GM12874 (cell line): ENCODE data around the gene ADNP.

ENCODE experiments used
- TF ChIP-seq, protein P1 (sequence below): IDR thresholded peaks from 2 replicates; pipeline ENCODE4 v1.5.1; 2011; ENCODE audit warnings: low read depth, mild to moderate bottlenecking, control low read depth, low read length, moderate library complexity; ENCODE audit not compliant: insufficient read depth

Gene ADNP

DNA sequence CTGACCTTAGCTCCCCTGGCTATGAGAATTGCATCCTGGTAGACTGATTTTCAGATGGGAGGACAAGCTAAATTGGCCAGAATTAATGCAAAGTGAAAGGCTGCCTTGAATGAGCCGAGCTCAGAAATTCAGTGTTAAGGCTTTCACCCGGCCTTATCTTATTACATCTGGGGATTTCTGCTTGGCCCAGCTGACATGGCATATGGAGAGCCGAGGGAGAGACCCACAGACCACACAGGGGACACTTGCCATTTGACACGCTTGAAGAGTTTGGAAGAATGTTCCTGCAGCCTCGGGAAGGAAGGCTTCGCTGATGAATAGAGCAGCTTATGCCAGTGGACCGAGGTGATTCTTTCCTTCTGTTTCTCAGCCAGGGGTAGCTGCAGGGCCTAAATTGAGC lies 36.3 kb upstream of the ADNP start:
- TF ChIP-seq, protein P1, sequence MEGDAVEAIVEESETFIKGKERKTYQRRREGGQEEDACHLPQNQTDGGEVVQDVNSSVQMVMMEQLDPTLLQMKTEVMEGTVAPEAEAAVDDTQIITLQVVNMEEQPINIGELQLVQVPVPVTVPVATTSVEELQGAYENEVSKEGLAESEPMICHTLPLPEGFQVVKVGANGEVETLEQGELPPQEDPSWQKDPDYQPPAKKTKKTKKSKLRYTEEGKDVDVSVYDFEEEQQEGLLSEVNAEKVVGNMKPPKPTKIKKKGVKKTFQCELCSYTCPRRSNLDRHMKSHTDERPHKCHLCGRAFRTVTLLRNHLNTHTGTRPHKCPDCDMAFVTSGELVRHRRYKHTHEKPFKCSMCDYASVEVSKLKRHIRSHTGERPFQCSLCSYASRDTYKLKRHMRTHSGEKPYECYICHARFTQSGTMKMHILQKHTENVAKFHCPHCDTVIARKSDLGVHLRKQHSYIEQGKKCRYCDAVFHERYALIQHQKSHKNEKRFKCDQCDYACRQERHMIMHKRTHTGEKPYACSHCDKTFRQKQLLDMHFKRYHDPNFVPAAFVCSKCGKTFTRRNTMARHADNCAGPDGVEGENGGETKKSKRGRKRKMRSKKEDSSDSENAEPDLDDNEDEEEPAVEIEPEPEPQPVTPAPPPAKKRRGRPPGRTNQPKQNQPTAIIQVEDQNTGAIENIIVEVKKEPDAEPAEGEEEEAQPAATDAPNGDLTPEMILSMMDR: no peak

DNA sequence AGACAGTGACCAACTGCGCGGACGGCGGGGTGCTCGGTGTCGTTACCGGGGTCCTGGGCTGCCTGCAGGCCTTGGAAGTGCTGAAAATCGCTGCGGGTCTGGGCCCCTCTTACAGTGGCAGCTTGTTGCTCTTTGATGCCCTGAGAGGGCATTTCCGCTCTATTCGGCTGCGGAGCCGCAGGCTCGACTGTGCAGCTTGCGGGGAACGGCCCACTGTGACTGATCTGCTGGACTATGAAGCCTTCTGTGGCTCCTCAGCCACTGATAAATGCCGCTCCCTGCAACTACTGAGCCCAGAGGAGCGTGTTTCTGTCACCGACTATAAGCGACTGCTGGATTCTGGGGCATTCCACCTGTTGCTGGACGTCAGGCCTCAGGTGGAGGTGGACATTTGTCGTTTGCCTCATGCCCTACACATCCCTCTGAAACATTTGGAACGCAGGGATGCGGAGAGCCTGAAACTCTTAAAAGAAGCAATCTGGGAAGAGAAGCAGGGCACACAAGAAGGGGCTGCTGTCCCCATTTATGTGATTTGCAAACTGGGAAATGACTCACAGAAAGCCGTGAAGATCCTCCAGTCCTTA lies 28.4 kb upstream of the ADNP start:
- TF ChIP-seq, protein P1: no peak

DNA sequence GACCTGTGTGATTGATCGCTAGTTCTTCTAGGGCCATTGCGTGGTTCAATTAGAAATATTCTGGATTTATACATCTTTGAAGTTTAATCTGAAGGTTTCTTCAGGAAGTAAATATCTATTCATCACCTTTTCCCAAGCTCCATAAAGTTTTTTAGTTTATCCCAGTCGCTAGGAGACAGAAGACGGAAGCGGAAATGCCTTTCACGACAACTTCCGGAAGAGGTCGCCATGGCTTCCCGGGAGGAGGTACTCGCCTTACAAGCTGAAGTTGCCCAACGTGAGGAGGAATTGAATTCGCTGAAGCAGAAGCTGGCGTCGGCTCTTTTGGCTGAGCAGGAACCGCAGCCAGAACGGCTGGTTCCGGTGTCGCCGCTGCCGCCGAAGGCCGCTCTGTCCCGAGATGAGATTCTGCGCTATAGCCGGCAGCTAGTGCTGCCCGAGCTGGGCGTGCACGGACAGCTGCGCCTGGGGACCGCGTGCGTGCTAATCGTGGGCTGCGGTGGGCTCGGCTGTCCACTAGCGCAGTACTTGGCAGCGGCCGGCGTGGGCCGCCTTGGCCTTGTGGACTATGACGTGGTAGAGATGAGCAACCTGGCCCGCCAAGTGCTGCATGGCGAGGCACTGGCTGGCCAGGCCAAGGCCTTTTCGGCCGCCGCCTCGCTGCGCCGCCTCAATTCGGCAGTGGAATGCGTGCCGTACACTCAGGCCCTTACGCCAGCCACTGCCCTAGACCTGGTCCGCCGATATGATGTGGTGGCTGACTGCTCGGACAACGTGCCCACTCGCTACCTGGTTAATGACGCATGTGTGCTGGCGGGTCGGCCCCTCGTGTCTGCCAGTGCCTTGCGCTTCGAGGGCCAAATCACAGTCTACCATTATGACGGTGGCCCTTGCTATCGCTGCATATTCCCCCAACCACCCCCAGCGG lies 27.6 kb upstream of the ADNP start, which contains the start of gene MOCS3:
TSS of gene MOCS3 (plus strand) at position 204 of the 928 bp plus-strand sequence. CDS start at position 229, 25 bp downstream.
- TF ChIP-seq, protein P1: no peak

DNA sequence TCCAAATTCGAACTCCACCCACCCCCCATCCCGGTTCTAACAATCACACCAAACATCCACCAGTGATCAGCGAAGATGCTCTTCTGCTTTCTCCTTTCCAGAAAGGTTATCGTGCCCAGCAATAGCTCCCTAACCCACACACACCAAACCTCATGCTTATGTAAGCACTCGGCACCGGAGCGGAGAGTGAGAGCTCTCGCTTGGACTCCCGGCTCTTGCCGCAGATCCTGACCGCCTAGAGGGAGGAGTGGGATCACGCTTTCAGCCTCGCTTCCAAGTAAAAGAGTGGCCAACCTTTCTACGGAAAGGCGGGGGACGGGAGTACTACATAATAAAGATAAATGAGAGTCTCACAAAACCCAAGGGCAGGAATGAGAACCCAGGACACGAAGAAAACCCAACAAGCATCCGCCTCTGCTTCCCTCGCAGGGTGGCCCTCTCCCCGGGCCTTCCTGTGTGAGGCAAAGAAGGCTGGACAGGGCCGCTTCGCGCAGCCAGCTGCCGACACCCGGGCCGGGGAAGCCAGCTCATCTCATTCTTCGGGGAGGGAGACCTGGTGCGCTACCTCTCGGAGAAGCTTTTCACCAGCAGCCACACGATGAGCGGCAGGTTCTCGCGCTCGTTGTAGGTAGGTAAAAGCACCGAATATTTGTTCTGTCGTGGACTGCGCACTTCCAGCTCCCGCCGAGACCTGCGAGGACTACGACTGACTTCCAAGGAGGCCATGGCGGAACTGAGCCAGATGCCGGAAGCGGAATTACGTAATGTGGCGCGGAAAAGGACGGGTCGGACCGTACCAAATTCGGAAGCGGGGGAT lies 26.8 kb upstream of the ADNP start, which contains the start of gene DPM1:
TSS of gene DPM1 (minus strand) at position 735 of the 817 bp plus-strand sequence. CDS start at position 726, 9 bp downstream.
- TF ChIP-seq, protein P1: no peak

DNA sequence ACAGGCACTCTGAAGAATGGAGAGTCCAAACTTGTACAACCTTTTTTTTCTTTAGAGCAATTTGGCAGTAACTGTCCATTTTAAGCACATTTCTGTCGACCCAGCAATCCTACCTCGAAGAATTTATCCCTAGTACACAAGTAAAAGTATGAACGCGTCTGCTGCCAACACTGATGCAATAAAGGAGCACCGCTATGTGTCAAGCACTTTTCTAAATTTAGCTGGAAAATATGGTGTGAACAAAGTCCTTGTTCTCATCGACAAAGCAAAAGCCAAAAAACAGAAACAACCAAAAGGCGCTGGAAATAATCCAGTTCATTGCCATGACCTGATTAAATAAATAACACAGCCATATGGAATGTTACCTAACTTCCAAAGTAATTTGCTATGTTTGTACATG lies 26.0 kb upstream of the ADNP start:
- TF ChIP-seq, protein P1: no peak

DNA sequence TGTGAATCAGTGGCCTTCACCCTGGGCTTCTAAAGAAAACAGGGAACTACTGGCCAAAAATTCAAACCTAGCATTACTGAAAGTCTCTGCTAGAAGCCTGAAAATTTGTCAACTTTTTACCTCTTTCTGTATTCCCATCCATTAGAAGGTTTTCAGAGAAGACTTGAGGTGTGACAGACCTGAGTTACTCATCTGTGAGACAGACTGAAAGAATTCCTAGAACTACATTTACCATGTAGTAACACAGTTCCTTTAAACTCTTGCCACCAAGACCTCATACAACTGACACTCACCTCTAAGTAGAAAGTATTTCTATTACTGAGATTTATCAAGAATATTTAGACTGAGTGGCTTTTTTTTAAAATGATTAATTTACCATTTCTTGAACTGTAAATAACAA lies 22.6 kb upstream of the ADNP start:
- TF ChIP-seq, protein P1: no peak

DNA sequence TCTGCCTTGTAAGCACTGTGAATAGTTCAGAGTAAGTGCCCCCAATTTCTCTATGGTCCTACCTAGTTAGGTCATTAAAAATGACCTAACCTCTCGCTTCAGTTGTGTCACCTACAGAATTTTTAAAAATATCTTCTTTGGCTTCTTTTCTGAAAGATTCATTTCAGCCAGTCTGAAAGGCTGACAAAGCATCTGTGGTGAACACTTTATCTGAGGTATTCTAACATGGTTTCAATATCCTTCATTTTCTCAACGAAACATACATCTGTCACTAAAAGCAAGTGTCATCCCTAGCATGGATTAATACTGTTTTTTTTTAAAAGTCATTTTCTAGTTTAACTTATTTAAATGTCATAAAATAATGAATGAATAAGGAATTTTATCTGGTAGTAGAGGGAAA lies 22.0 kb upstream of the ADNP start:
- TF ChIP-seq, protein P1: no peak
